Measurements from ENCODE around the gene KCNAB1.

KCNAB1 gene

DNA sequence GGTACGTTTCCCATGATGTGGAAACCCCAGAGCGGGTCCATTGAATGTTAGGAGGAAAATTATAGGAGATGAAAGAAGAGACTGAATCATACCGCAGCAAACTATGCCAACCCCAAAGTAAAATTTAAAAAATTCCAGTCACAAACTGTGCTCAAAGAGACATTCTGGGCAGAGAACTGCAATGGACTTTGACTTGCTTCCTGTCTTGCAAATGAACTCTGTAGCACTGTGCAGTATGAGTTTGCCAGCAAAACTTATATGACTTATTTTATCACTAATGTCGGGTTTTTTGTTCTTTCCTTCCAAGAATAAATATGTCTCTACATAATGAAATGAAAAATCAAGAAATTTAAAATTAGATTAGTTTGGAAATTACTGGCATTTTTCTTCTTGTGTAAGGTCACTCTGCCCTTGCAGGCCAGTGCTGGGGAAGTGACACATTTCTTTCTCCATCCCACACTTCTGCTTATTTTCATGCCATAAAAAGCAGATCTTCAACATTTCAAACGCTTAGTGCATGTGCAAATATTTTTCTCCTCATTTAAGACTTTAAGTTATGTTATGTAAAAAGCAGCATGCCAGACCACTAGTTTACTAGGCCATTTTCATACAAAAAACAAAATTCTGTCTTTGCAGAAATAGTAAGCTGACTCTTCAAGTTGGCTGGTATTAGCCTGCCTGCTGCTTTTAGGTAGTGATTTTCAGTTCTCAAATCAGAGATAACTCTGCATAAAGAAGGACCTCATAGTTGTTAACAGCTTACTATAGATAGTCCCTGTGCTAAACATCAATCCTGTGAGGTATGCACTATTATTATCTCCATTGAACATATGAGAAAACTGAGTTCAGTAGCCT, 466.8 kb downstream of the KCNAB1 start:
- DNase-seq: peak; percentile 22

GRCh38 chr3:156587760-156588069, 467.3 kb downstream of the KCNAB1 start:
- DNase-seq: no peak
